GM21619 (cell line): ENCODE results near the gene TMEM132C.
"Not testable (repeated sequence)": the region's sequence is repeated elsewhere in the genome, so short reads cannot be mapped to it uniquely, and the experiment has no call there.

ENCODE experiments used
- ATAC-seq: cut with Tn5 transposase; IDR thresholded peaks from one replicate; pipeline ENCODE4 v1.9.1; 2021; ENCODE audit not compliant: unreplicated experiment

The TMEM132C gene

GRCh38 chr12:128603573-128604115 lies 336.7 kb downstream of the TMEM132C start:
- no peak for ATAC-seq

- ATAC-seq: not testable (repeated sequence)
These were observed 337.2 kb downstream of the TMEM132C start for GRCh38 chr12:128604219-128604618.

GRCh38 chr12:128606051-128606450 lies 339.1 kb downstream of the TMEM132C start:
- no peak for ATAC-seq

GRCh38 chr12:128606538-128606937 lies 339.6 kb downstream of the TMEM132C start:
- ATAC-seq: no peak

- ATAC-seq: no peak
These were observed 340.0 kb downstream of the TMEM132C start for GRCh38 chr12:128606970-128607369.

- no peak for ATAC-seq
These were observed 340.7 kb downstream of the TMEM132C start for GRCh38 chr12:128607641-128608040.

GRCh38 chr12:128609861-128610260 lies 342.9 kb downstream of the TMEM132C start:
- no peak for ATAC-seq

- ATAC-seq: no peak
These were observed 344.8 kb downstream of the TMEM132C start for GRCh38 chr12:128611736-128612135.

GRCh38 chr12:128612150-128612850 lies 345.3 kb downstream of the TMEM132C start:
- no peak for ATAC-seq

- ATAC-seq: no peak
These were observed 347.0 kb downstream of the TMEM132C start for GRCh38 chr12:128613837-128614590.

- no peak for ATAC-seq
These were observed 350.4 kb downstream of the TMEM132C start for GRCh38 chr12:128617304-128617833.

GRCh38 chr12:128619263-128619662 lies 352.3 kb downstream of the TMEM132C start:
- no peak for ATAC-seq

GRCh38 chr12:128621304-128621703 lies 354.3 kb downstream of the TMEM132C start:
- ATAC-seq: no peak

- no peak for ATAC-seq
These were observed 356.8 kb downstream of the TMEM132C start for GRCh38 chr12:128623748-128624147.

GRCh38 chr12:128626808-128627320 lies 359.9 kb downstream of the TMEM132C start:
- ATAC-seq: no peak

- no peak for ATAC-seq
These were observed 360.7 kb downstream of the TMEM132C start for GRCh38 chr12:128627659-128628058.

- ATAC-seq: no peak
These were observed 363.0 kb downstream of the TMEM132C start for GRCh38 chr12:128629979-128630378.

GRCh38 chr12:128637642-128638606 lies 371.0 kb downstream of the TMEM132C start:
- peak; percentile 91 for ATAC-seq

GRCh38 chr12:128639089-128639488 lies 372.1 kb downstream of the TMEM132C start:
- ATAC-seq: no peak

- no peak for ATAC-seq
These were observed 376.2 kb downstream of the TMEM132C start for GRCh38 chr12:128643155-128643554.
